ENCODE measurements around the gene WWOX. TPM values are rescaled to one million over a fixed set of nuclear protein-coding genes. Genes with fewer than 3 reads are reported as not detected.

Gene WWOX
- total and polyA plus RNA-seq, 2 of the 13 experiments (the other 11 are each of a cell fraction or from before 2014, with no cell fraction given) = 9.1 to 37.4 TPM

GRCh38 chr16:78150233-78150632 is 50.8 kb downstream of the WWOX start:
- BruUV-seq (replicated peaks) = no TSS peak
- FAIRE-seq = no peak
- no peaks in the 10 kb centered on the region for H3K27me3 ChIP-seq (ENCODE audit: control insufficient read depth in 1 of 2, insufficient read depth in 2 of 2, low read length in 2 of 2)

More at GRCh38 chr16:78150233-78150632, 50.8 kb downstream of the WWOX start:
- no peak overlapping the region for H3K4me3 ChIP-seq (replicated peaks in 1 of 3; ENCODE audit: insufficient read depth in 1 of 3, low read depth in 2 of 3, low read length in 3 of 3)
- POLR2A ChIA-PET = no interaction called here
- ATAC-seq (no peak), DNase-seq (ENCODE audit: low spot score) (no peak)
- H3K9me3 ChIP-seq (ENCODE audit: low read length) = no peaks in the 10 kb centered on the region
- no peak overlapping the region for H3K9ac ChIP-seq (ENCODE audit: insufficient read depth, low read depth, low read length)
- H3K4me2 ChIP-seq (ENCODE audit: low read depth, low read length) = no peak overlapping the region
- no peaks in the 10 kb centered on the region for H3K4me1 ChIP-seq (ENCODE audit: insufficient read depth, low read length)
- H3K36me3 ChIP-seq (replicated peaks in 1 of 2; ENCODE audit: control insufficient read depth in 1 of 2, insufficient read depth in 2 of 2, low read length in 2 of 2) = no peaks in the 10 kb centered on the region
- WGBS (ENCODE audit: low lambda C conversion rate) = 88% methylated on average over 6 of the region's 6 CpGs
- H3K79me2 ChIP-seq (ENCODE audit: insufficient read depth, low read length) = no peaks in the 10 kb centered on the region
- H4K20me1 ChIP-seq (ENCODE audit: insufficient read depth, low read length) = no peaks in the 10 kb centered on the region
- no peak overlapping the region for H2AFZ ChIP-seq (ENCODE audit: low read length)
- CTCF ChIA-PET (ENCODE audit: low intra/inter-chr PET ratio, low total read pairs) = no interaction called here
- intact Hi-C loops (cut with micrococcal nuclease; ENCODE audit: unreplicated experiment) = no loop called here
- TF ChIP-seq THAP9 (CRISPR knock-in tag; IDR thresholded peaks at IDR 0.05; ENCODE audit: borderline replicate concordance) (no peak), ZNF121 (CRISPR knock-in tag; IDR thresholded peaks at IDR 0.05) (peak; percentile 67; the same call in 1 of the 2 replicates)
- in situ Hi-C loops (cut with HindIII; ENCODE audit: extremely low pct_ligation_motif_present, low pct_unique_long_range_greater_than_20kb) = no loop called here
- H3K27ac ChIP-seq (ENCODE audit: extremely low read length, insufficient read depth, low read length) = no peak overlapping the region
